OCI-LY3 (cell line): ENCODE measurements around the gene HSD17B10.

Experiments
- EZH2phosphoT487 ChIP-seq: fragments of 200-600 bp; shearing (Covaris generic); IDR thresholded peaks from 2 replicates; pipeline ENCODE4 v1.6.1; 2018; ENCODE audit warnings: antibody characterized with exemption, mixed run types, low read depth
- TF ChIP-seq, protein P1 (sequence below): fragments of 200-600, 300-600 bp; sonication (generic); IDR thresholded peaks from 2 replicates; pipeline ENCODE4 v1.5.1; 2014; ENCODE audit warnings: antibody characterized with exemption, low read length, low read depth

DNA sequence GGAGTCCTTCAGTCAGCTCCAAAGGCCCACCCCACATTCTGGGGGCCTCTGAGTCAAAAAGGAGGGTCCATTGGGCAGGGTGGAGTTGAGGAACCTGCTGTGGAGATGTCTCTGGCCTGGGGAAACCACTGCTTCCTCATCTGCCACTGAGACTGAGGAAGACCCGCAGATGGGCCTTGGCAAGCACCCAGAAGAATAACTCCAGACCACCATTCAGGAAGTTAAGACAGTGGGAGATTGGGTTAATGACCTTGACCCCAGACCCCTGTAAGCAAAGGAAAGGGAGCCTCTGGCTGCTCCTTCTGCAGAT lies 8.1 kb upstream of the HSD17B10 start:
- TF ChIP-seq, protein P1, sequence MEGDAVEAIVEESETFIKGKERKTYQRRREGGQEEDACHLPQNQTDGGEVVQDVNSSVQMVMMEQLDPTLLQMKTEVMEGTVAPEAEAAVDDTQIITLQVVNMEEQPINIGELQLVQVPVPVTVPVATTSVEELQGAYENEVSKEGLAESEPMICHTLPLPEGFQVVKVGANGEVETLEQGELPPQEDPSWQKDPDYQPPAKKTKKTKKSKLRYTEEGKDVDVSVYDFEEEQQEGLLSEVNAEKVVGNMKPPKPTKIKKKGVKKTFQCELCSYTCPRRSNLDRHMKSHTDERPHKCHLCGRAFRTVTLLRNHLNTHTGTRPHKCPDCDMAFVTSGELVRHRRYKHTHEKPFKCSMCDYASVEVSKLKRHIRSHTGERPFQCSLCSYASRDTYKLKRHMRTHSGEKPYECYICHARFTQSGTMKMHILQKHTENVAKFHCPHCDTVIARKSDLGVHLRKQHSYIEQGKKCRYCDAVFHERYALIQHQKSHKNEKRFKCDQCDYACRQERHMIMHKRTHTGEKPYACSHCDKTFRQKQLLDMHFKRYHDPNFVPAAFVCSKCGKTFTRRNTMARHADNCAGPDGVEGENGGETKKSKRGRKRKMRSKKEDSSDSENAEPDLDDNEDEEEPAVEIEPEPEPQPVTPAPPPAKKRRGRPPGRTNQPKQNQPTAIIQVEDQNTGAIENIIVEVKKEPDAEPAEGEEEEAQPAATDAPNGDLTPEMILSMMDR = no peak
- TF ChIP-seq EZH2phosphoT487 = no peak
